GM12865 (cell line): ENCODE results near the gene LIFR.
"Not testable (repeated sequence)": the region's sequence is repeated elsewhere in the genome, so short reads cannot be mapped to it uniquely, and the experiment has no call there.

Experiments used
- DNase-seq: peaks from one replicate; pipeline ENCODE4 v3.0.0; 2010; ENCODE audit warnings: low read depth
- H3K4me3 ChIP-seq: 2 replicates; pipeline ENCODE4 v1.5.1; 2011; ENCODE audit warnings: mild to moderate bottlenecking, low read depth, low read length, control low read depth
- CTCF ChIP-seq: IDR thresholded peaks from 2 replicates; pipeline ENCODE4 v1.5.1; 2011; ENCODE audit warnings: low read length, control low read depth, low read depth, inconsistent platforms; ENCODE audit not compliant: insufficient read depth; ENCODE audit errors: missing control alignments

The LIFR gene

GRCh38 chr5:38575476-38575875 is 19.0 kb upstream of the LIFR start:
- no peak for DNase-seq
- no peak overlapping the region for H3K4me3 ChIP-seq
- TF ChIP-seq CTCF: no peak

GRCh38 chr5:38574009-38574408 is 17.6 kb upstream of the LIFR start:
- no peak overlapping the region for H3K4me3 ChIP-seq
- no peak for DNase-seq
- TF ChIP-seq CTCF: no peak

- no peak for DNase-seq
- H3K4me3 ChIP-seq: no peak overlapping the region
- no peak for TF ChIP-seq CTCF
Measured at GRCh38 chr5:38573521-38573920, 17.1 kb upstream of the LIFR start.

- H3K4me3 ChIP-seq: no peak overlapping the region
- TF ChIP-seq CTCF: no peak
- DNase-seq: no peak
Measured at GRCh38 chr5:38569180-38569579, 12.7 kb upstream of the LIFR start.

GRCh38 chr5:38567306-38567705 is 10.9 kb upstream of the LIFR start:
- not testable (repeated sequence) for DNase-seq, H3K4me3 ChIP-seq

- DNase-seq: no peak
- H3K4me3 ChIP-seq: no peak overlapping the region
- TF ChIP-seq CTCF: no peak
Measured at GRCh38 chr5:38563624-38564023, 7.2 kb upstream of the LIFR start.

GRCh38 chr5:38562444-38563210 is 6.2 kb upstream of the LIFR start:
- TF ChIP-seq CTCF: no peak
- DNase-seq: no peak
- no peak overlapping the region for H3K4me3 ChIP-seq
